Lung (tissue), 12 donors: Measurements from ENCODE around the gene SPINT1. TPM values are rescaled to one million over a fixed set of nuclear protein-coding genes. Genes with fewer than 3 reads are reported as not detected.

Experiments
- ATAC-seq: fragments of 200-7000 bp; cut with Tn5 transposase; one replicate; pipeline ENCODE4 v1.9.1; 2020; ENCODE audit warnings: moderate number of reproducible peaks; ENCODE audit not compliant: insufficient read depth, low FRiP score
- DNase-seq, 3 donors: peaks; one replicate each; pipeline ENCODE4 v3.0.0-alpha.2; 2013 to 2017
- H3K27ac ChIP-seq, 2 donors: one replicate each; pipeline ENCODE4 v1.5.1; 2013; ENCODE audit warnings: mild to moderate bottlenecking in 2 of 2, moderate library complexity in 2 of 2, control low read depth in 1 of 2, inconsistent platforms in 1 of 2, low read depth in 1 of 2, low read length in 1 of 2
- H3K27me3 ChIP-seq, 3 donors: one replicate each; pipeline ENCODE4 v1.5.1; 2013; ENCODE audit warnings: low read length in 2 of 3; ENCODE audit not compliant: control insufficient read depth in 3 of 3, insufficient read depth in 3 of 3
- H3K36me3 ChIP-seq, 4 donors: one replicate each; pipeline ENCODE4 v1.5.1; 2013; ENCODE audit warnings: low read length in 4 of 4, mild to moderate bottlenecking in 1 of 4, moderate library complexity in 1 of 4; ENCODE audit not compliant: control insufficient read depth in 4 of 4, insufficient read depth in 4 of 4
- H3K4me1 ChIP-seq, 5 donors: one replicate each; pipeline ENCODE4 v1.5.1; 2013; ENCODE audit warnings: low read length in 5 of 5, mild to moderate bottlenecking in 2 of 5, moderate library complexity in 1 of 5; ENCODE audit not compliant: control insufficient read depth in 5 of 5, insufficient read depth in 5 of 5
- H3K4me3 ChIP-seq: one replicate; pipeline ENCODE4 v1.5.1; 2013; ENCODE audit warnings: mild to moderate bottlenecking, control low read depth, moderate library complexity
- H3K9ac ChIP-seq, 2 donors: one replicate each; pipeline ENCODE4 v1.5.1; 2013; ENCODE audit warnings: low read length in 2 of 2, control low read depth in 1 of 2; ENCODE audit not compliant: insufficient read depth in 1 of 2
- H3K9me3 ChIP-seq, 4 donors: one replicate each; pipeline ENCODE4 v1.5.1; 2013; ENCODE audit warnings: low read length in 3 of 4, mild to moderate bottlenecking in 1 of 4, moderate library complexity in 1 of 4; ENCODE audit not compliant: control insufficient read depth in 4 of 4, insufficient read depth in 3 of 4
- WGBS, 2 donors: extraction: QIAGEN DNeasy Blood & Tissue Kit; methylation state at CpG; one replicate each; pipeline ENCODE4 v1.1.7; 2013; 5-methylcytosine and 5-hydroxymethylcytosine counted together
- polyA plus RNA-seq, 2 donors: library from polyadenylated mRNA; stranded (reverse); fragments of 200-250 nt; gene quantifications; one replicate each; pipeline ENCODE4 v1.2.1, GENCODE V29; 2013
- total RNA-seq, 2 donors: library from RNA; depleted of rRNA in 1 of 2; stranded (reverse); fragments of >200 nt in 1 of 2; gene quantifications; one replicate each; pipeline ENCODE4 v1.2.1, GENCODE V29; 2014 to 2021
- TF ChIP-seq, protein P1 (sequence below): IDR thresholded peaks from 2 replicates; pipeline ENCODE4 v1.5.1; 2012; ENCODE audit warnings: mild to moderate bottlenecking; ENCODE audit errors: control extremely low read depth, extremely low read depth
- donor health status: control.
- donor health status: control.
- donor health status: Bipolar disorder and iron deficiency.
- donor health status: healthy.
- donor health status: DM: yes; HTN: yes; CAD: no.

SPINT1 gene
- total and polyA plus RNA-seq, 4 donors, result 47.1 to 136 (median 99.9) TPM

- ATAC-seq, result no peak
- Histone ChIP-seq H3K9ac (no peak overlapping the region), H3K4me1 (peaks cover 0 to 12% (median 4%) of the 10 kb centered on the region in 5 donors), H3K27ac (no peak overlapping the region), H3K9me3 (no peaks in the 10 kb centered on the region), H3K4me3 (no peak overlapping the region), H3K36me3 (peaks cover 0 to 16% (median 0%) of the 10 kb centered on the region in 4 donors), H3K27me3 (no peaks in the 10 kb centered on the region)
- 68 to 77% methylated on average over 8 of the region's 8 CpGs for WGBS, 2 donors
- TF ChIP-seq, protein P1, sequence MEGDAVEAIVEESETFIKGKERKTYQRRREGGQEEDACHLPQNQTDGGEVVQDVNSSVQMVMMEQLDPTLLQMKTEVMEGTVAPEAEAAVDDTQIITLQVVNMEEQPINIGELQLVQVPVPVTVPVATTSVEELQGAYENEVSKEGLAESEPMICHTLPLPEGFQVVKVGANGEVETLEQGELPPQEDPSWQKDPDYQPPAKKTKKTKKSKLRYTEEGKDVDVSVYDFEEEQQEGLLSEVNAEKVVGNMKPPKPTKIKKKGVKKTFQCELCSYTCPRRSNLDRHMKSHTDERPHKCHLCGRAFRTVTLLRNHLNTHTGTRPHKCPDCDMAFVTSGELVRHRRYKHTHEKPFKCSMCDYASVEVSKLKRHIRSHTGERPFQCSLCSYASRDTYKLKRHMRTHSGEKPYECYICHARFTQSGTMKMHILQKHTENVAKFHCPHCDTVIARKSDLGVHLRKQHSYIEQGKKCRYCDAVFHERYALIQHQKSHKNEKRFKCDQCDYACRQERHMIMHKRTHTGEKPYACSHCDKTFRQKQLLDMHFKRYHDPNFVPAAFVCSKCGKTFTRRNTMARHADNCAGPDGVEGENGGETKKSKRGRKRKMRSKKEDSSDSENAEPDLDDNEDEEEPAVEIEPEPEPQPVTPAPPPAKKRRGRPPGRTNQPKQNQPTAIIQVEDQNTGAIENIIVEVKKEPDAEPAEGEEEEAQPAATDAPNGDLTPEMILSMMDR, result no peak
- no peak for DNase-seq
These were observed 12.9 kb downstream of the SPINT1 start for GRCh38 chr15:40856746-40857145.

DNA sequence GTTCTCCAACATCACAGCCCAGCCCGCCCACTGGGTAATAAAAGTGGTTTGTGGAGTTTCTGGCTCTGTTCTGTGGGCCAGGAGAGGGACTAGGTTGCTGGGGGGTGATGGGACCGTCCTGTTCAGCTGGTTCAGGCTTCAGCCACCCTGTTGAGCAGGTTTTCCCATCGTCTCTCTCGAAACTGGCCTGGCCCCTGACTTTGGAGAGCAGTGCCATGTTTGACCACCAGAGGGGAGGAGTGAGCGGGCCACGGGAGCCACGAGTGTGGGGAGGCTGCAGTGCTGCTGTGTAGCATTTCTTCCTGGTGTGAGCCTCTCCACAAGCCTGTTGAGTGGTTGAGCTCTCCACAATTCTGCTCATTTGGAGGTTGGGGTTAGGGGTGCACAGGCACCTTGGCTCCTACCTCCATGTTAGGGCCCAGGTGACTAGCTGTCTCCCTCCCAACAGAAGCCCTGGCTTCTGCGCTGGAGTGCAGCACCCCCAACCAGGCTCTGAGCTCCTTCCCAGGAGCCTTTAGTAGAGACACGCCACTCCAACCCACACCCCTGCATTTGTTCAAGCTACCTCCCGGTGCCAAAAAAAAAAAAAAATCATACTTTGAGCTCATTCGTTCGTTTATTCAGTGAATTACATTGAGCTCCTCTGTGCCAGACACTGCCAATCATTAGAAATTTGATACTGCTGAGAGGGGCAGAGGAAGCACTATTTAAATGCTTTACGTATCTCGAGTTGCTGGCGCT is 13.9 kb downstream of the SPINT1 start:
- TF ChIP-seq, protein P1, result peak; percentile 87
- WGBS, 2 donors, result 29 to 44% methylated on average over 13 to 15 of the region's 15 CpGs
- ATAC-seq (peak; percentile 76), DNase-seq (peak; percentile 85 to 90 (median 87))
- Histone ChIP-seq H3K4me3 (no peak overlapping the region), H3K27me3 (no peaks in the 10 kb centered on the region), H3K36me3 (peaks cover 0 to 16% (median 0%) of the 10 kb centered on the region in 4 donors), H3K27ac (no peak overlapping the region), H3K9me3 (no peaks in the 10 kb centered on the region), H3K4me1 (peaks cover 0 to 12% (median 4%) of the 10 kb centered on the region in 5 donors), H3K9ac (no peak overlapping the region)

DNA sequence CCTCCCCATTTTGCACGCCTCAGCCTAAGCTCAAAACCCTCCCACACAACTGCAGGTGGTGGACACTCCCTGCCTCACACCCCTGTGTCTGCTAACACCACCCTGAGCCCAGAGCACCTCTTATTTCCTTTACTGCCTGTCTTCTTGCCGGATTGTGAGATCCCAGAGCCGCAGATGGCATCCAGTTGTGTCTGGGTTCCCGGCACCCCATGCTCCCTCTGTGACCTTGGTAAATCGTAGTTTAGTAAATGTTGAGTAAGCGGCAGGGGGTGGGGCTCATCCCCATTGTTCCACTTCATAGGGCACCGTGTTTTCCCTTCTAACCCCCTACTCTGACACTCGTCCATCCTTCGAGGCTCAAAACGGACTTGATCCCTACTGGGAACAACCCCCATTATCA is 14.9 kb downstream of the SPINT1 start:
- 71 to 81% methylated on average over 10 of the region's 10 CpGs for WGBS, 2 donors
- no peak overlapping the region for H3K27ac ChIP-seq
- H3K9ac ChIP-seq, result no peak overlapping the region
- H3K4me1 ChIP-seq, result peaks cover 0 to 12% (median 4%) of the 10 kb centered on the region in 5 donors
- H3K36me3 ChIP-seq, result peaks cover 0 to 13% (median 0%) of the 10 kb centered on the region in 4 donors
- no peak for ATAC-seq
- TF ChIP-seq, protein P1, result no peak
- no peaks in the 10 kb centered on the region for H3K27me3 ChIP-seq
- no peak for DNase-seq
- H3K9me3 ChIP-seq, result no peaks in the 10 kb centered on the region
- H3K4me3 ChIP-seq, result no peak overlapping the region
